GM21447 (cell line): Measurements from ENCODE around the gene TMED1.

Experiments used
- ATAC-seq: cut with Tn5 transposase; IDR thresholded peaks from one replicate; pipeline ENCODE4 v1.9.1; 2021; ENCODE audit not compliant: unreplicated experiment

Gene TMED1

GRCh38 chr19:10835089-10835753 lies 791 bp downstream of the TMED1 start:
- no peak for ATAC-seq

GRCh38 chr19:10832939-10833296 lies 3.1 kb downstream of the TMED1 start:
- no peak for ATAC-seq

GRCh38 chr19:10831987-10832938 lies 3.7 kb downstream of the TMED1 start:
- ATAC-seq, result no peak

GRCh38 chr19:10830931-10831779 lies 4.9 kb downstream of the TMED1 start:
- ATAC-seq, result no peak

- ATAC-seq, result no peak
Measured at GRCh38 chr19:10830370-10830769, 5.6 kb downstream of the TMED1 start.

- no peak for ATAC-seq
Measured at GRCh38 chr19:10829967-10830366, 6.0 kb downstream of the TMED1 start.

GRCh38 chr19:10828981-10829821 lies 6.8 kb downstream of the TMED1 start:
- ATAC-seq, result no peak

GRCh38 chr19:10826846-10827245 lies 9.2 kb downstream of the TMED1 start:
- ATAC-seq, result no peak

GRCh38 chr19:10826231-10826630 lies 9.8 kb downstream of the TMED1 start:
- ATAC-seq, result no peak

- ATAC-seq, result no peak
Measured at GRCh38 chr19:10823690-10824089, 12.3 kb downstream of the TMED1 start.

GRCh38 chr19:10820173-10820572 lies 15.8 kb downstream of the TMED1 start:
- ATAC-seq, result no peak

GRCh38 chr19:10819124-10820060 lies 16.6 kb downstream of the TMED1 start:
- no peak for ATAC-seq

GRCh38 chr19:10818301-10819123 lies 17.5 kb downstream of the TMED1 start:
- no peak for ATAC-seq

GRCh38 chr19:10817291-10818038 lies 18.5 kb downstream of the TMED1 start:
- ATAC-seq, result no peak

GRCh38 chr19:10816691-10817090 lies 19.3 kb downstream of the TMED1 start:
- no peak for ATAC-seq

- no peak for ATAC-seq
Measured at GRCh38 chr19:10815969-10816644, 19.9 kb downstream of the TMED1 start.

- ATAC-seq, result no peak
Measured at GRCh38 chr19:10815007-10815536, 20.9 kb downstream of the TMED1 start.
